Measurements from ENCODE around the gene PRMT2.

- TF ChIP-seq FOXM1 (IDR thresholded peaks at IDR 0.05; ENCODE audit: borderline replicate concordance), result no peak
- TF ChIP-seq BHLHE40 (IDR thresholded peaks at IDR 0.05; ENCODE audit: borderline replicate concordance), result no peak
- no peak for TF ChIP-seq FOXA1 (IDR thresholded peaks at IDR 0.05)
- TF ChIP-seq HDGF (IDR thresholded peaks at IDR 0.05; ENCODE audit: borderline replicate concordance), result no peak
- no peak for TF ChIP-seq TARDBP (IDR thresholded peaks at IDR 0.05)
- TF ChIP-seq ZNF384 (IDR thresholded peaks at IDR 0.05), result no peak
- no peak for TF ChIP-seq SUZ12 (IDR thresholded peaks at IDR 0.05)
These were observed 31.7 kb downstream of the PRMT2 start for GRCh38 chr21:46666941-46667740.

Measured in HEK293T (cell line).